Activated CD4-positive, CD25-positive, alpha-beta regulatory T cell treated with anti-CD3 and anti-CD28 coated beads, Interleukin-2, amount 50 U/mL, for 16 hours (primary cell): ENCODE data around the gene RHBDD2.
A peak's percentile ranks its signal among the peaks of the same experiment; 100 is the strongest.
"Not testable (repeated sequence)": the region's sequence is repeated elsewhere in the genome, so short reads cannot be mapped to it uniquely, and the experiment has no call there.

Source experiments
- DNase-seq: peaks from one replicate; pipeline ENCODE4 v3.0.0-alpha.2; 2020; ENCODE audit warnings: low read depth, low spot score

RHBDD2 gene

DNA sequence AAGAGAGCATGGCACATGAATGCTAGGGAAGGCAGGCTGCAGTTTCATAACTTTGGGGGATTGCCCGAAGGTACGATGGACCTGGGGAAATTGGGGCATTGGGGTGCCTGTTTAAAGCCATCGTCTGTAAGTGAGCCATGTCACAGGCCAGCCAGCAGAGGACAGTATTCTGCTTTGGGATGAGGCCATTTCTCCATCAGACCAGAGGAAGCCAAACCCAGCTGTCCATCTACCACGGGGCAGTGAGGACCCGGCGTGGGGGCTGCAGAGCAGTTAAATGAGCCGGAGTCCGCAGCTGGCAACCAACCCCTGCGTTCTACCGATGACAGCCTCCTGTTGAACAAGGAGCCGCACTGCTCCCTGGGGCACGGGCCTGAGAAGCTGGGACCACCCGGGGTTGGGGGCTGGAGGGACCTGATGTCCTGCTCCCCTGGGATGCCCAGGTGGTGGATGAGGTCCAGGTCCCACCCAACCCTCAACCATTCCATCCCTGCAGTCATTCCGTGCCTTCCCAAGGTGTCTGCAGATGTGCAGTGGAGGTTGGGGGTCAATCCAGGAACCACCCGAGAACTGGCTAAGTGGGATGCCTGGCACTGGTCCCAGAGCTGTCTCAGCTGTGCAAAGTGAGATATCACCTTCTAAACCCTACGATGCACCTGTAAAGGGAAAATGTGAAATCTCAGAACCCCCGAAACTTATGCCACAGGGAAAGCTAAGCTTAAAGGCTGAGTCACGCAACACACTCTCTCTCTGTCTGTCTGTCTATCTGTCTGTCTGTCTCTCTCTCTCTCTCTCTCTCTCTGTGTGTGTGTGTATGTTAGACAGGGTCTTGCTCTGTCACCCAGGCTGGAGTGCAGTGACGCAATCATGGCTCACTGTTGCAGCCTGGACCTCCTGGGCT, 12.1 kb upstream of the RHBDD2 start:
- no peak for DNase-seq

DNA sequence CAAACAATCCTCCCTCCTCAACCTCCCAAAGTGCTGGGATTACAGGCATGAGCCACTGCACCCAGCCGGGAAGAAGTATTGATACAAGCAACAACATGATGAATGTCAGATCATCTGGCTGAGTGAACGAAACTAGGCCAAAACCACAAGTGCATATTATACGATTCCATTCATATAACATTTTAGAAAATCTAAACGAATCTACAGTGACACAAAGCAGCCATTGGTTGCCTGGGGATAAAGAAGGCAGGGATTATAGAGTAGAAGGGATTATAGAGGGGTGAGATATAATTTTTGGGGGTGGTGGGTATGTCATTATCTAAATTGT, 11.5 kb upstream of the RHBDD2 start:
- DNase-seq: no peak

DNA sequence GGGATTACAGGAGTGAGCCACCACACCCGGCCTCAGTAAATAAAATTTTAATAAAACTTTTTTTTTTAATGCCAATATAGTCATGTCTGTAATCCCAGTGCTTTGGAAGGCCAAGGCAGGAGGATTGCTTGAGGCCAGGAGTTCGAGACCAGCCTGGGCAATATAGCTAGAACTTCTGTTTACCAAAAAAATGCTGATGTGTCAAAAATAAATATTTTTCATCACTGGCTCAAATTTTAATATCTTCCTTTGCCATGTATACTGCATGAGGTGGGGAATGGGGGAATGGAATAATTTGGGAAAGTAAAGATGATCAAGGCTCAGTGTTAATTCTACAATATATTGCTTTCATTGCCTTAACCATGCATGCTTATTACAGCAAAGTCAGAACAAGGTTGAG, 10.7 kb upstream of the RHBDD2 start:
- DNase-seq: no peak

DNA sequence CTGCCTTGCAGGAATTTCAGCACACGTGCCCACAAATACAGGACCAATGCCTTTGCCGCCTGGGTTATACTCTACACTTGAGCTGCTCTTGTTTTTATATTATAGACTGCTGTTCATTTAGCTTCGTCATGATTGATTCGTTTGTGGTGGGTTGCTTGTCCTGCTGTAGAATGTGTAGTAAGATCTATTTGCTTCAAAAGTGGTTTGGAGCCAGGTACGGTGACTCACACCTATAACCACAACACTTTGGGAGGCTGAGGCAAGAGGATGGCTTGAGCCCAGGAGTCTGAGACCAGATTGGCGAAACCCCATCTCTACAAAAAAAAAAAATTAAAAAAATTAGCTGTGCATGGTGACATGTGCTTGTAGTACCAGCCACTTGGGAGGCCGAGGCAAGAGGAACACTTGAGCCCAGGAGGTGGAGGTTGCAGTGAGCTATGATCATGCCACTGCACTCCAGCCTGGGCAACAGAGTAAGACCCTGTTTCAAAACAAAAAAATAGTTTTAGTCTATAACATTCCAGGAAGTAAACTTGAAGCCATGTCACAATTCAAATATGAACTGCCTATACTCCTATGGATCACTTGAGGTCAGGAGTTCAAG, 9.0 kb upstream of the RHBDD2 start:
- no peak for DNase-seq

DNA sequence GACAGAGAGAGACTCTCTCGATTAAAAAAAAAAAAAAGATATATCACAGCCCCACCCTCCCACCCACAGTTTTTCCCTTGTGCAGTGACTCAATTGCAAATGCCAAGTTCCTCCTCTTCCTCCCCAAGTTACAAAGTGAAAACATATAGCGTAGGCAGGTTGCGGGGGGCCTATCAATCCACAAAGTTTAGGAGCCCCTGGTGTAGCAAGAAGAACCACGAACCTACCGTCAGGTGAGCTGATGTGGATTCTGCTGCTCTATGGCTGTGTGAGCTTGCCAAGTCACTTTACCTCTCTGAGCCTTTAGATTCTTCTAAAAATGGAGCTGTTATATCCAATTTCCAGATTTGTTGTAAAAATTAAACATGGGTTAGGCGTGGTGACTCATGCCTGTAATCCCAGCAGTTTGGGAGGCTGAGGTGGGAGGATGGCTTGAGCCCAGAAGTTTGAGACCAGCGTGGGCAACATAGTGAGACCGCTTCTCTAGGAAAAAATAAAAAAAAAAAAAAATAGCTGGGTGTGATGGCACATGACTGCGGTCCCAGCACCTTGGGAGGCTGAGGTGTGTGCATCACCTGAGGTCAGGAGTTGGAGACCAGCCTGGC, 8.2 kb upstream of the RHBDD2 start:
- DNase-seq: no peak

DNA sequence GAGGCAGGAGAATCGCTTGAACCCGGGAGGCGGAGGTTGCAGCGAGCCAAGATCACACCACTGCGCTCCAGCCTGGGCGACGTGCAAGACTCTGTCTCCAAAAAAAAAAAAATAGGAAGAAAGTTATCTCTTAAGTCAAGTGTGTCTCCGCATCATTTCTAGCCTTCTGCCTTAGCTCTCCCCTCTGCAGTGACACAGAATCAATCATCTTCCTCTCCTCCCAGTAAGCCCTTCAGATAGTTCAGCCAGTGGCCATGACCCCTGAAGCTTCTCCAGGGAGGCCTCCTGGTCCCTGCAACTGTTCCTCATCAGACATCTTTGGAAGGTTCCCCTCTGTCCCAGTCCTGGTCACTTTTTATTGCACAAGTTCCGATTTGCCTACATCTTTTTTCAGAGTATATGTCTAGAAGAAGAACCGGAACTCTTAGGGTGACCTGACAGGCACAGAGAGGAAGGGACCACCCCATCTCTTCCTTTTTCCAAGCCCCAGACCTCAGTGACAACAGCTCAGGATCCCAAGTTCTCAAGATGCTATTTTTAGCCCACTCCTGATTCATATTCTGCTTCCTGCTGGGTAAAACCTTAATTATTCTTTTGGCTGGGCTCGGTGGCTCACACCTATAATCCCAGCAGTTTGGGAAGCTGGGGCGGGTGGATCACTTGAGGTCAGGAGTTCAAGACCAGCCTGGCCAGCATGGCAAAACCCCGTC, 6.6 kb upstream of the RHBDD2 start:
- DNase-seq: no peak

DNA sequence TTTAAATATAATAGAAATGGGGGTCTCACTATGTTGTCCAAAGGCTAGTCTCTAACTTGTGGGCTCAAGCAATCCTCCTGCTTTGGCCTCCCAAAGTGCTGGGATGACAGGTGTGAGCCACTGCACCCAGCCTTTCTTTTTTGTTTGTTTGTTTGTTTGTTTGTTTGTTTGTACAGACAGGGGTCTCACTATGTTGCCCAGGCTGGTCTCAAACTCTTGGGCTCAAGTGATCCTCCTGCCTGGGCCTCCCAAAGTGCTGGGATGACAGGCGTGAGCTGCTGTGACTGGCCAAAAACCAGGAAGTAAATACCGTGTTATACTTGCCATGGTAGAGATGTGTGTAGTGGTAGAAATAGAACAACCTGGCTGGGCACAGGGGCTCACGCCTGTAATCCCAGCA, 4.7 kb upstream of the RHBDD2 start:
- not testable (repeated sequence) for DNase-seq

DNA sequence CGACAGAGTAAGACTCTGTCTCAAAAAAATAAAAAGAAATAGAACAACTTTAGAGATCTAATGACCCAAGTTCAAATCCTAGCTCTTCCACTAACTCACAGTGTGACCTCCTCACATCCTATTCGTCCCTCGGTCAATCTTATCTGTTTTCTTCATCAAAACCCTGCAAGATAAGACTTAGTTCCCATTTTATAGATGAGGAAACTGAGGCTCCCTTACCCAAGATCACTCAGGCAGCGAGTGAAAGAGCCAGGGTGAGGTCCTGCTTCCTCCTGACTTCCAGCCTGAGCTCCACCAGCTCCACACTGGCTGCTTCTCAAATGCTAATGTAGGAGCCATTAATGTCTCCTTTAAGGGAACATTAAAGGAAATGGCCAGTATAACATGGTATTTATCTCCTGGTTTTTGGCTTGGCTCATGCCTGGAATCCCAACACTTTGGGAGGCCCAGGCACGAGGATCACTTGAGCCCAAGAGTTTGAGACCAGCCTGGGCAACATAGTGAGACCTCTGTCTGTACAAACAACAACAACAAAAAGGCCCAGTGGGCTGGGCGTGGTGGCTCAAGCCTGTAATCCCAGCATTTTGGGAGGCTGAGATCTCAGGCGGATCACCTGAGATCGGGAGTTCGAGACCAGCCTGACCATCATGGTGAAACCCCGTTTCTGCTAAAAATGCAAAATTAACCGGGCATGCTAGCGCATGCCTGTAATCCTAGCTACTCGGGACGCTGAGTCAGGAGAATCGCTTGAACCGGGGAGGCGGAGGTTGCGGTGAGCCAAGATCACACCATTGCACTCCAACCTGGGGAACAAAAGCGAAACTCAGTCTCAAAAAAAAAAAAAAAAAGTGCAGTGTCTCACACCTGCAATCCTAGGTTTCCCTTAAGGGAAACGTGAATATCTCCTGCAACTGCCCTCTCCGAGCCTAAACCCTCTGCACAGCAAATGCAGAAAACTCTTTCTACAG, 3.4 kb upstream of the RHBDD2 start:
- DNase-seq: no peak

DNA sequence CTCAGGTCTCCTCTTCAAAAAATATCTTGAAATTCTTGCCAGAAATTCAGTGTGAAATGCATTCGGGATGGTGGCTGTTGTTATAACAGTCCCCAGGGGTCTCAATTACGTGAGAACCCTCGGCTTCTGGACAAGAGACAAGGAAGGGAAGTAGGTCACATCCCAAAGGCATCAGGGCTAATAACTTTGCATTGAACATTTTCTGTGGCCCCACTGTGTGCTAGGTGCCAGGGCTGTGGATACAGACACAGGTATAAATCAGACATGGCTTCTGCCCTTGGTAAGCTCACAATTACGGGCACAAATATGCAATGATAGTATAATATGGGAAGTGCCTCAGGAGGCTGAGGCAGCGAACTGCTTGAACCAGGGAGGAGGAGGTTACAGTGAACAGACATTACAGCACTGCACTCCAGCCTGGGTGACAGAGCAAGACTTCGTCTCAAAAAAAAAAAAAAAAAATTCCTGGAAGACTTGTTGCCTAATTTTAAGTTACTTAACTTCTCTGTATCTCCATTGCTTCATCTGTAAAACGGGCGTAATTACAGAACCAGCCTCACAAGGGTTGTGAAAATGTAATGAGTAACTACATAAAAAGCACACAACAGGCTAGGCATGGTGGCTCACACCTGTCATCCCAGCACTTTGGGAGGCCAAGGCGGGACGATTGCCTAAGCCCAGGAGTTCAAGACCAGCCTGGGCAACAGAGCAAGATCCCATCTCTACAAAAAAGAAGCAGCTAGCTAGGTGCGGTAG, 2.5 kb upstream of the RHBDD2 start:
- no peak for DNase-seq

DNA sequence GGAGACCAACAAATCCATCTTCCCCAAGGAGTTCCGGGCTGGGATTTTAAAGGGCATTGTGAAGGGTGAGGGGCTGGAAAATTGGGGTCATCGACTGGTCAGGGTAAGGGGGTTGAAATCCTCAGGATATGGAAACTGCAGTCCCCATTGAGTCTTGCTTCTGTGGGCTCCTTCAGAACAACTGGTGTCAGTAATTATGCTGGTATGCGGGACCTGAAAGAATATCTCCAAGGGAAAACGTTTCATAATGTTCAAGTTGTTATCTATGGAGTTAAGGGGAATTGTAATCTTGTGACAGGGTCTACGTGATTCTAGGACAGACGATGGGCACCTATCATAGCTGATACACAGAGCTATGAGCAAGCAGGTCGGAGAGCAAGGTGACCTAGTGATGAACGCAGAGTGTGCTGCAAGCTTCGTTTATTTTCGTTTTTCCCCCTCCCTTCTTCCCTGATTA, 494 bp upstream of the RHBDD2 start:
- no peak for DNase-seq

DNA sequence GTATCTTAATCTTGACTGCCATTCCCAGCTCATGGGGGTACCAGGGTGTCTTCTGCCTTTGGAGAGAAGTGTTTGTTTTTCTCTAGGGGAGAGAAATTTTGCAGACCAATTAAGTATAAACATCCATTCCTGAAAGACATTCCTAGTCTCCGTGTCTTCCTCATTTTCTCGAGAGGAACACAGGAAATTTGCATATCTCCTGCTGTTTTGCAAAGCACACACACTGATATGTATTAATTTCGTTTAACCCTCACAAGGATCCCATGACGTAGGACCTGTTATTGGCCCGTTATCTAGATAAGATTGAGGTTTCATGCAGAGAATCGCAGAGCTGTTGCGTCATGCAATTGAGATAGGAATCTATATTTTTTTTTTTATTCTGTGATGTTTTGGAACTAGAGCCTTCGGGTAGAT, 944 bp downstream of the RHBDD2 start:
- peak; percentile 15 for DNase-seq

DNA sequence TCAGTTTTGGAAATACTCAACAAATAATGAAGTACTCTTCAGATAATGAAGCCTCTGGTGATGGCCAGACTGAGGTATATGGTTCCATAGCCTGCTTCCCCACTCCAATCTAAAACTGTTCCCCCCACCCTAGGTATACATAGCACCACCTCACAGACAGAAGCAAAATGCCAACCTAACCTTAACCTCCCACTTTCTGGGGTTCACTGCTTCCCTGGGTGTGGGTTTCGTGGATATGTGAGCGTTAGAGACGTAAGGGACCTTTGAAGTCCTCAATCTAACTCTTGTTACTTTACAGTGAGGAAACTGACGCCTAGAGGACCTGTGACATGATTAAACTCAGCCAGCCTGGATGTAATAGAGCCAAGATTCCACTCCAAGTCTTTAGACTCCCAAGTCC, 1.4 kb downstream of the RHBDD2 start:
- no peak for DNase-seq

DNA sequence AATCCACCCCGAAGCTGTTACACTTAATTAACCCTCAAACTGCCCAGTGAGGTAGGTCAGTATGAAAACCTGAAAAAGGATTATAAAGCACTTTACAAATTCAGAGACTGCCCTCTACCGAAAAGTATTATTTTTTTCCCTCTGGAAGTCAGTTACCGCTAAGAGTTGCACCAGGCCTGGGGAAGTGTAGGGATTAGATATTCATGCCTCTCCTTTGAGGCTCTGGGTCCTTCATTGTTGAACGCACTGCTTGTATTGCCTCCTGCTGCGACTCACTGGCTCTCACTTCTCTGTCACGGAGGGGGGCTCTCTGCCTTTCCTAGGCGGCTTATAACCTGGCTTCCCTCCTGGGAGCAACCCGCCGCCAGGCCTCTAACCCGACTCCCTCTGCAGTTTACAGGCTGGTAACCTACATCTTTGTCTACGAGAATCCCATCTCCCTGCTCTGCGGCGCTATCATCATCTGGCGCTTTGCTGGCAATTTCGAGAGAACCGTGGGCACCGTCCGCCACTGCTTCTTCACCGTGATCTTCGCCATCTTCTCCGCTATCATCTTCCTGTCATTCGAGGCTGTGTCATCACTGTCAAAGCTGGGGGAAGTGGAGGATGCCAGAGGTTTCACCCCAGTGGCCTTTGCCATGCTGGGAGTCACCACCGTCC, 2.7 kb downstream of the RHBDD2 start:
- no peak for DNase-seq

DNA sequence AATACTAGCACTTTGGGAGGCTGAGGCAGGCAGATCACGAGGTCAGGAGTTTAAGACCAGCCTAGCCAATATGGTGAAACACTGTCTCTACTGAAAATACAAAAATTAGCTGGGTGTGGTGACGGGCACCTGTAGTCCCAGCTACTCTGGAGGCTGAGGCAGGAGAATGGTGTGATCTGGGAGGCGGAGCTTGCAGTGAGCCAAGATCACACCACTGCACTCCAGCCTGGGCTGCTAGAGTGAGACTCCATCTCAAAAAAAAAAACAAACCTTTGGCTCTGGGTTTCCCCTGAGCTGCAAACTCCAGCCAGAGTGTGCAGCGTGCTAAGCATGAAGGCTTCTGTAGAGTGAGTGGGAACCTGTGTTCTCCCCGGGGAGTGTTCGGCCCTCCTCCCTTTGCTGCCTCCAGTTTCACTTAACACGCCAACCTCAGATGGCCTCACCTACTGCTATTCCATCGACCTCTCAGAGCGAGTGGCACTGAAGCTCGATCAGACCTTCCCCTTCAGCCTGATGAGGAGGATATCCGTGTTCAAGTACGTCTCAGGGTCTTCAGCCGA, 4.5 kb downstream of the RHBDD2 start:
- not testable (repeated sequence) for DNase-seq

DNA sequence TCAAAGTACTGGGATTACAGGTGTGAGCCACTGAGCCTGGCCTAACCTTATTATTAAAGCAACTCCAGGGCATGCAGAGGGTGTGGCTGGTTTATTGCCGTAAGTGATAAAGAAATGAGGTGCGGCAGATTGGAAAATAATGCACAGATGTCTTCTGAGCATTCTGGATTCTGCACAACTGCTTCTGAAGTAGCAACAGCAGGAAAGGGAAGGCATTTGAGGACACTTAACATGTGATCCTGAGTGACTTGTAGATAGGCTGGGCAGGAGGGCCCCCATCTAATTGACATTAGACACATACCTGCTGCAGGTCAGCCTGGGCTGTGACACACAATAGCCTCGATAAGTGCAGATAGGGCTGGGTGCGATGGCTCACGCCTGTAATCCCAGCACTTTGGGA, 5.6 kb downstream of the RHBDD2 start:
- DNase-seq: no peak

DNA sequence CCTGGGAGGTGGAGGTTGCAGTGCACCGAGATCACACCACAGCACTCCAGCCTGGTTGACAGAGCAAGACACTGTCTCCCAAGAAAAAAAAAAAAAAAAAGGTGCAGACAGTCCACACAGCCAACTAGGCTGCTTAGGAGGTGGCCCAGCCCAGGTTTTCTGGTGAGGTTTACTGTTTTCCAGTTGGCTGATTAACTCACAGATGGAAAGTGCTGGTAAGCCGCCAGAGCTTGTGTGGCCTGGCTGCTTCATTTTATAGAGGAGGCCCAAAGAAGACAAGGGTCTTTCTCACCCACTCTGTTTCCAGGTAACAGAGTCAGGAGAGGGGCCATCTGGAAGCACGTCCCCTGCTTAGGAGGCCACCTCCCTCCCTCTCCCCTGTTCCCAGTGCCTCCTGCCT, 6.2 kb downstream of the RHBDD2 start:
- DNase-seq: no peak

DNA sequence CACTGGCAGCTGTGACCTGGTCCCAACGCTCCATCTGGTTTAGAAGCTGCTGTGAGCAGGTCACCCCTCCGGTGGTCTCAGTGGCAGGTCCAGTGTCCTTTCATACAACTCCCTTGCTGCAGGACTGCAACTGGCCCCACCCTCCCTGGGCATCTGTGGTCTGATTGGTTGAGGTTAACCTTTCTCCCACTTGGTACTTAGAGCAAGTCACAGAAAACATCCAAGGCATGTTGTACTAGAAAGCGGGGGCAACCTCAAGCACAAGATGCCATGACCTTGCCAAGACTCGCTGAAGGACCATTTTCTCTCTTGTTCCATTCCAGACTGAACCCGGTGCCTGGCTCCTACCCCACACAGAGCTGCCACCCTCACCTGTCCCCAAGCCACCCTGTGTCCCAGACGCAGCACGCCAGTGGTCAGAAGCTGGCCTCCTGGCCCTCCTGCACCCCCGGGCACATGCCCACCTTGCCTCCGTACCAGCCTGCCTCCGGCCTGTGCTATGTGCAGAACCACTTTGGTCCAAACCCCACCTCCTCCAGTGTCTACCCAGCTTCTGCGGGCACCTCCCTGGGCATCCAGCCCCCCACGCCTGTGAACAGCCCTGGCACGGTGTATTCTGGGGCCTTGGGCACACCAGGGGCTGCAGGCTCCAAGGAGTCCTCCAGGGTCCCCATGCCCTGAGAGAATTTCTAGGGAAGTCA, 9.0 kb downstream of the RHBDD2 start:
- DNase-seq: no peak

DNA sequence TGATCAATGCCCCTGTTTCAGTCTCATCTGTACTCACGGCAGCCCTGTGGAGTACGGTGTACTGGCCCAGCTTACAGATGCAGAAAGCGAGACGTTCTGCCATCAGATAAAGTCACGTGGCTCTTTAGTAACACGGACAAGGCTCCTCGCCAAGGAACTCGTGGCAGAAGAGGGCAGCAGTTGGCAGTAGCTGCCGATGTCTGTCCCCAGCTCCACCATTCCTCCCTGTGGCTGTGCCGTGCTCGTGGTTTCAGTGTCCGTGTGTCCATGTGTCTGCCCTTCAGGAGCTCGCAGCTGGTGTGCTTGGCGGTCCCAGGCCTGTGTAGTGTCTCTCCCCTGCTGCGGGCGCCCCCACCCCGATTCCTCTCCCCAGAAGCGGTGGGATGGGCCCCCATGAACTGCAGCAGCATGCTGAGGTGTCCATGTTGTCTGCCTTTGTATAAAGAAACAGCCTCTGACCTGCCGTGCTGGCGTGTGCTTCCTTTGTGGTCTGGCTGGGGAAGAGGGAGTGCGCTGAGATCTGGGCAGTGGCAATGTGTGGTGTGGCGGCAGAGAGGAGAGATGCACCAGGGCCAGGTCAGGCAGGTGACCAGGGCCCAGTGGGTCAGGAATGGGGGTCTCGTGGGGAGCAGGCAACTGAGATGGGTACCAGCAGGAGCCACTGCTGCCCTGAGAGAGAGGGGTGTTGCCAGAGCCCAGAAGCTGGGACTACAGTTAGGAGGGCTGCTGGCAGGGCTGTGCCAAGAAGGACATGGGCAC, 9.8 kb downstream of the RHBDD2 start:
- no peak for DNase-seq
